Measurements from ENCODE around the gene SHC3. TPM values are rescaled to one million over a fixed set of nuclear protein-coding genes. Genes with fewer than 3 reads are reported as not detected.

The SHC3 gene
- total RNA-seq, 1 donor = 11.7 TPM

GRCh38 chr9:89204801-89205200 lies 26.2 kb upstream of the SHC3 start:
- DNase-seq (ENCODE audit: low read depth) = no peak
- no peak overlapping the region for H3K4me3 ChIP-seq (ENCODE audit: low read depth, low read length)
- no peak for TF ChIP-seq CTCF (IDR thresholded peaks at IDR 0.05; ENCODE audit: insufficient read depth, low read depth, low read length)

- H3K4me3 ChIP-seq (ENCODE audit: low read depth, low read length) = no peak overlapping the region
- DNase-seq (ENCODE audit: low read depth) = no peak
- no peak for TF ChIP-seq CTCF (IDR thresholded peaks at IDR 0.05; ENCODE audit: insufficient read depth, low read depth, low read length)
Observed at GRCh38 chr9:89195131-89195797, 16.6 kb upstream of the SHC3 start.

GRCh38 chr9:89194421-89195130 lies 16.0 kb upstream of the SHC3 start:
- no peak overlapping the region for H3K4me3 ChIP-seq (ENCODE audit: low read depth, low read length)
- TF ChIP-seq CTCF (IDR thresholded peaks at IDR 0.05; ENCODE audit: insufficient read depth, low read depth, low read length) = no peak
- no peak for DNase-seq (ENCODE audit: low read depth)

GRCh38 chr9:89191004-89191403 lies 12.4 kb upstream of the SHC3 start:
- TF ChIP-seq CTCF (IDR thresholded peaks at IDR 0.05; ENCODE audit: insufficient read depth, low read depth, low read length) = no peak
- DNase-seq (ENCODE audit: low read depth) = no peak
- no peak overlapping the region for H3K4me3 ChIP-seq (ENCODE audit: low read depth, low read length)

- no peak overlapping the region for H3K4me3 ChIP-seq (ENCODE audit: low read depth, low read length)
- no peak for TF ChIP-seq CTCF (IDR thresholded peaks at IDR 0.05; ENCODE audit: insufficient read depth, low read depth, low read length)
- no peak for DNase-seq (ENCODE audit: low read depth)
Observed at GRCh38 chr9:89189215-89189614, 10.6 kb upstream of the SHC3 start.

GRCh38 chr9:89187950-89188349 lies 9.3 kb upstream of the SHC3 start:
- no peak for DNase-seq (ENCODE audit: low read depth)

More at GRCh38 chr9:89187950-89188349, 9.3 kb upstream of the SHC3 start:
- no peak overlapping the region for H3K4me3 ChIP-seq (ENCODE audit: low read depth, low read length)
- TF ChIP-seq CTCF (IDR thresholded peaks at IDR 0.05; ENCODE audit: insufficient read depth, low read depth, low read length) = no peak
